Erythroblast (primary cell): ENCODE data around the gene OSER1.

Experiments used
- GATA1 ChIP-seq: IDR thresholded peaks from 2 replicates; pipeline ENCODE4 v1.6.1; 2011; ENCODE audit warnings: low read depth, mild to moderate bottlenecking, control low read depth, low read length, moderate library complexity
- POLR2A ChIP-seq: IDR thresholded peaks from 2 replicates; pipeline ENCODE4 v1.6.1; 2011; ENCODE audit warnings: mild to moderate bottlenecking, low read length

GRCh38 chr20:44160133-44160532 lies 50.4 kb downstream of the OSER1 start:
- TF ChIP-seq POLR2A, result no peak
- TF ChIP-seq GATA1, result no peak
